Measurements from ENCODE around the gene IL25.

- TF ChIP-seq, protein P1, sequence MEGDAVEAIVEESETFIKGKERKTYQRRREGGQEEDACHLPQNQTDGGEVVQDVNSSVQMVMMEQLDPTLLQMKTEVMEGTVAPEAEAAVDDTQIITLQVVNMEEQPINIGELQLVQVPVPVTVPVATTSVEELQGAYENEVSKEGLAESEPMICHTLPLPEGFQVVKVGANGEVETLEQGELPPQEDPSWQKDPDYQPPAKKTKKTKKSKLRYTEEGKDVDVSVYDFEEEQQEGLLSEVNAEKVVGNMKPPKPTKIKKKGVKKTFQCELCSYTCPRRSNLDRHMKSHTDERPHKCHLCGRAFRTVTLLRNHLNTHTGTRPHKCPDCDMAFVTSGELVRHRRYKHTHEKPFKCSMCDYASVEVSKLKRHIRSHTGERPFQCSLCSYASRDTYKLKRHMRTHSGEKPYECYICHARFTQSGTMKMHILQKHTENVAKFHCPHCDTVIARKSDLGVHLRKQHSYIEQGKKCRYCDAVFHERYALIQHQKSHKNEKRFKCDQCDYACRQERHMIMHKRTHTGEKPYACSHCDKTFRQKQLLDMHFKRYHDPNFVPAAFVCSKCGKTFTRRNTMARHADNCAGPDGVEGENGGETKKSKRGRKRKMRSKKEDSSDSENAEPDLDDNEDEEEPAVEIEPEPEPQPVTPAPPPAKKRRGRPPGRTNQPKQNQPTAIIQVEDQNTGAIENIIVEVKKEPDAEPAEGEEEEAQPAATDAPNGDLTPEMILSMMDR (IDR thresholded peaks at IDR 0.05), result no peak
- TF ChIP-seq POLR2A (IDR thresholded peaks at IDR 0.05), result no peak
Measured at GRCh38 chr14:23381871-23382270, 9.3 kb downstream of the IL25 start.

Data from Peyer's patch (tissue), 4 donors.